HT1080 (cell line): ENCODE measurements around the gene TBC1D9. TPM values are rescaled to one million over a fixed set of nuclear protein-coding genes. Genes with fewer than 3 reads are reported as not detected.

Experiments
- DNase-seq: peaks from one replicate; pipeline ENCODE4 v3.0.0-alpha.2; 2015; ENCODE audit warnings: low read depth
- total RNA-seq: library from RNA; depleted of rRNA; stranded (reverse); fragments of >200 nt; shearing (Covaris generic); gene quantifications from 2 replicates; pipeline ENCODE4 v1.2.3, GENCODE V29; 2014

TBC1D9 gene
- total RNA-seq, 1 experiment from 2014 or later, result 28.2 TPM

DNA sequence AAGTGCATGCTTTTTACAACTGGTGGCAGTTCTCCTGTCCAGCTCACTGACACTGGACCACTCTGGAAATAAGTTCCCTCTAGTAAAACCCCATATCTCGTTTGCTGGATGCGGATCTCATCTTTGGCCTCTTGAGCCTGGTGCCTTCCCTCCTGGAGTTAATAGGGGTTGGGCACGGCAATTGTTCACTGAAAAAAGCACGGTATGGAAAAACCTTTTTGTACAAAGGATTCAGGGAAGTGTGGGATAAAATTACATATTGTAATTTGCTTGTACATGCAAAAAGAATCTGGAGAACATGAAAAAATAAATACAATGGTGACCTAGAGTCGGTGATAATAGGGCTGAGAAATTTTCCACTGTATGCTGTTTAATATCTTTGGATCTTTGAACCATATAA, 30.6 kb downstream of the TBC1D9 start:
- no peak for DNase-seq

DNA sequence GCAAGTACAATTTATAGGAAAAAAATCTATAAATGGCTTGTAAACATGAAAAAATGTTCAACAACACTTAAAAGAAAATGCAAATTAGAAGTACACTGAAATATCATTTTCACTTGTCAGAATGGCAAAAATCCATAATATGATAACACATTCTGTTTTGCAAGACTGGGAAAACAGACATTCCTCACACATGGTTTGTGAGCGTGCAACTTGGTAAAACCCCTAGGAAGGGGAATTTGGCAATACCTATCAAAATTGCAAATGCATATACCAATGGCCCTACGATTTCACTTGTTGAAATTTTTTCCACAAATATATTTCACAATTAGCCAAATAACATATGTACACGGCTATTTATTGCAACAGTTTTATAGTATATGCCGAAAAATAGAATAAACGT, 31.4 kb downstream of the TBC1D9 start:
- DNase-seq, result no peak

DNA sequence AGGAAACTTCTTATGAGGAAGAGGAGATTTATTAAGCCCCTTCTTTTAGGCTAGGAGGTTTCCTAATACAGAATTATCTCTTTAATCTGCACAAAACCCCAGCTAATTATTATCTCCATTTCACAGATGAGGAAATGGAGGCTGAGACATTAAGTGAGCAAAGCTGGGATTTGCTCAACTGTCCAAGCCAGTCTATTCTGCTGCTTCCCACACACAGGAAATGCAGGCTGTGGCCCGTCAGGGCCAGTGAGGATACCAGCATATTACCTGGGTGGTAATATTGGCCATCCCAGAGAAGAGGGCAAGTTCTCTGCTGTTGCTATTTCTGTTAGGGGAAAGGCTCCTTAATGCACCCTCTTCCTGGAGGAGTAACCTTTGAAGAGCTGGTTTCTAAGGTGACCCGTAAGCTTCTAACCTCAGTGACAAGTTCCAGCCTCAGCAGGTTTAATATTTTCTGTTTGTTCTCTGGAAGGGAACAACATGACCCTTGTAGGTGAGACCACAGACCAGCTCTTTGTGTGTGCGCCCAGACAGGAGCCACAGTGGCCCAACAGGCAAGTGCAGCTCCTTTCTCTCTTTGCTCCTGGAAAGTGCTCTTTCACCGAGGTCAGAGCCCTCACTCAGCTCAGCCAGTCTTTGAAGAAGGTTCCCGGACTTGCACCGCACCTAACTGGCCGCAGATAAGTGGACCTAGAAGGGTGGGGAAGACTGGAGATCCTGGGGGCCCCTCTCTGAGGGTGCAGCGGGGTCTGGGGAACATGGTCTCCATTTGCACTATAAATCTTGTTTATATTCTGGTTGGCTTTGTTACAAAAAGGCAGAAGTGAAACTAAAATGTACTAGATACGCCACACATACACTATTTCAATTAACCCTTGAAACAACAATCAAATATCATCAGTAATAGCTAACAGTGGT, 35.5 kb downstream of the TBC1D9 start:
- no peak for DNase-seq

DNA sequence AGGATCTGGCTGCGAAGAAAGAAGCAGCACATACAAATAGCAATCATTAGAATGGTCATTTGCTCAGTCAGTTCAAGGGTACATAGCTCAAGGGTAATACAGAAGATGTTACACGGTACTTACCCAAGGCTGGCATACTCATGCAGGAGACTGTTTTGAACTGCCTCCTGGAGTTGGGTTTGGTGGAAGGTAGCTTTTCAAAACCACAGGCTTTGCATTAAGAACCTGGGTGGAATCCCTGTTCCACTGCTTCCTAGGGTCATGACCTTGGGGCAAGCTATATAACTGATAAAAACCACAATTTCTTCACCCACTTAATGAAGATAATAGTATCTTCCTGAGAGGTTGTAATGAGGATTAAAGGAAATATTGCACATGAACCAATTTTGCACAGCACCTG, 36.5 kb downstream of the TBC1D9 start:
- no peak for DNase-seq

DNA sequence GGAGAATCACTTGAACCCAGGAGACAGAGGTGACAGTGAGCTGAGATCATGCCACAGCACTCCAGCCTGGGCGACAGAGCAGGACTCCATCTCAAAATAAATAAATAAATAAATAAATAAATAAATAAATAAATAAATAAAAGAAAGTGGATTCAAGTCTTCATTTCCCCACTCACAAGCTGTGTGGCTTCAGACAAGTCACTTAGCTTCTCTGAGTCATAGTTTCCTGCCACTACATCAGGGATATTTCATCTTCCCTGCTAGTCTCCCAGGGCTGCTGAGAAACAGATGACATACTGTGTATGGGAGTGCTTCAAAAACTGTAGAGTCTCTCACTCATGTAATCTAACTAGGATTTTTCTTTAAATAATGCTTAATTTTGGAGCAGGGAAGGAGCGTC, 37.2 kb downstream of the TBC1D9 start:
- peak; percentile 46 for DNase-seq

DNA sequence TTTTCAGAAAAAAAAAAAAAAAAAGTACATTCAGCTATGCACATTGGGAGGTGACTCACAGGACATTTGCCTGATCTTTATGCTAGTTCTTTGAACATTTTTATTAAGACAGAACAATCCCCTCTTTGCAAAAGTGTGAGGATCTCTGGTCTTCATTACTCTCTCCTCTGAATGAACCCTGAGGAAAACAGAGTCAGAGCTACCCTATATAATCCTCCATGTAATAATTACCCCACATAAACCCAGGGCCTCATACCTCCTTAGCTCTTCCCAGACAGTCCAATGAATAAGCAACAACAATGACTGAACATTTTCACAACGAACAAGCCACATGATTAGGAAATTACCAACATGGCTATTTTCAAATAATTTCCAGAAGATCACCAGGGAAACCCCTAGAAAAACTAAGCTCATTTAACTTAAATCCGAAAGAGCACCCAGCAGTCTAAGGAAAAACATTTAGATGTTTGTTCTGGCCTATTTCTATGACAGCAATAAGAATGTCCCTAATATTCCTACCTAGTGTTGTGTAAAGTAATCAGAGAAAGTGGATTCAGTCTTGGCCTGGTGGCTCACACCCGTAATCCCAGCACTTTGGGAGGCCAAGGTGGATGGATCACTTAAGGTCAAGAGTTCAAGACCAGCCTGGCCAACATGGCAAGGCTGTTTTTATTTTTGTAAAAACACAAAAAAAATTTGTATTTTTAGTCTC, 37.8 kb downstream of the TBC1D9 start:
- peak; percentile 60 for DNase-seq

DNA sequence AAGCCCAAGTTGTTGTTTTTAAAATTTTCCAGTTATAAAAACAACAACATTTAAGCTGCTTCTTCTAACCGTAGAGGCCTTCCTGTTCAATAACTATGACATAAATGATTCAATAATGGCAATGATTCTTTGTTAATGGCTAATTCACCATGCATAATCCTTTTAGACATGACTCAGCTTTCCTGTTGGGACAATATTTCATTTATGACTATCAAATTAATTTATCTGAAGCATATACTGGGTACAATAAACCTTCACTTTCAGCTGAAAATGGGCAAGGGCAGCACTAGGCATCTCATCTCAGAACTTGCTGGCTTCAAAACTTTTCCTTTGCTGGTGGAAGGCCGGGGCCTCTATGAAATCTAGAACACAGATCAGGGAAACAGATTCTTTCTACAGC, 38.9 kb downstream of the TBC1D9 start:
- no peak for DNase-seq

DNA sequence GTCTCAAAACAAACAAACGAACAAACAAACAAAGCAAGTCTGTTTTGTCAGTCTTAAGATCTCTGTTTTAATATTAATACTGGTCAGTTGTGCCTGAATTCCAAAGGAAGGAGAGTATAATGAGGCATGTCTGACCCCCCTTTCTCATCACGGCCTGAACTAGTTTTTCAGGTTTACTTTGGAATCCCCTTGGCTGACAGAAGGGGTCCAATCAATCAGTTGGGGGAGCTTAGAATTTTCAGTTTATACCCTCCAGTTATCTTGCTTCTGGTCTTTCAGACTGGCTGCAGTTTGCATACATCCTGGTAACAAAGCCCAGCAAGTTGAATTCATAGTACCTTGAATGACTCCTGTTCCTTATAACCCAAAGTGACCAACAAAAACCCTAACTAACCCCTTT, 41.1 kb downstream of the TBC1D9 start:
- no peak for DNase-seq

DNA sequence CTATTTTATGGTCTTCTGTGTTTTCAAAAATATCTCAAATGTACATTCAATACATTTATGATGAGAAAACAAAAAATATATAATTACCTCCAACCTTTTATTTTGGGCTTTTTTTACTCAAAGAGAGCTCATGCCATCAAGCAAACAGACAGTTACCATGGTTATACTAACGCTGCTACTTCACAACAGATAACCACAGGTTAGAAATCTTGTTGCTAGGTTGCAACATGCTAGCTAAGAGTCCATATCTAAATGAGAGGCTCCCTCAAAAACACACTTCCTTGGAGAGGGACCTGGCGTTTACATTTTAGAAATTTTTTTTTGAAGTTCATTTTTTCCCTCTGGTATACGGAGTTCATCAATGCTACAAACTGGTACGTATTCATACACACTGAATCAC, 44.3 kb downstream of the TBC1D9 start:
- DNase-seq, result no peak

DNA sequence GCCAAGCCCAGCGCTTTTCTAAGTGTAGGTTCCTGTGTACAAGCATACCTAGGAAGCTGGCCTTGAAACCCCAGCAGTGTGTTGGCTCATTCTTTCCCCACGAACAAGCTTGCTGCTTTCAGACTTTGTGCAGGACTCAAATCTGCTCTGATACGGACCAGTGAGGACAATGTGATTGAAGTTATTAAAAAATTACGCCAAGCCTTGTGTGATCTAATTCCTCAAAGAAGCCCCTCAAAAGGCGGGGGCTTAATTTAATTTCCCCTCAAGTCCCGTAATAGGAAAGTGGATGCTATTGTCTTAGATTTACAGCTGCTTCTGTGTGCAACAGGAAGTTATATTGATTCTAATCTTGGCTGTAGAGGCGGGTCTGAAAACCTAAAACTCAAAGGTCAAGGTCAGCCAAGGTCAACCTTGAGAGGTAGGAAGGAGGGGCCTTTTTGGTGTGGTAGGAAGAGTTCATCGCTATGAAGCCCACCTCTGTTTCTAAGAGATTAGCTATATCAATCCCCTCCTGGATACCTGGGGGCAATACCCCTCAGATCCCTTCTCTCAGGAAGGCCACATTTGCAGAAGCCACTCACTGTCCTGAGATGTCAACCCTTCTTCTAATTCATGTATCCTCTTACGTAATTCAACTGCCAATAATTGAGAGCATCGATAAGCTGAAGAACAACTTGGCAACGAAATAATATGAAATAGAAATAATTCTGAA, 45.1 kb downstream of the TBC1D9 start:
- DNase-seq, result no peak

DNA sequence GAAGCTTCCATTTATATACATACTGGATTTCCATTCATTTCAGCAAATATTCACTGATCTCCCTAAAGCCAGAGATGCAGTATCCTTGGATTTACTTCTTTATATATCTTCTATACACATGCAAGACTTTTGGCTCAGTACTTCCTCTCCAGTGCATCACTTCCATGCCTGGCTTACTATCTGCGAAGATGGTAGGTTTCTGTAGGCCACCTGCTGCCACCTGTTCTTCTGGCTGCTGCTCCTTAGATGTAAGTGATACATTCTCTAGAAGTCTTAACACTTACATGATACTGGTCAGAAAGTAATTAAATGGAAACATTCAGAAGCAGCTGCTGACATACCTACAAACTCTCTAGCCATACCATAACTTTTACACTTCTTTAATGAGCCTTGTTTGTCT, 48.9 kb downstream of the TBC1D9 start:
- DNase-seq, result no peak

DNA sequence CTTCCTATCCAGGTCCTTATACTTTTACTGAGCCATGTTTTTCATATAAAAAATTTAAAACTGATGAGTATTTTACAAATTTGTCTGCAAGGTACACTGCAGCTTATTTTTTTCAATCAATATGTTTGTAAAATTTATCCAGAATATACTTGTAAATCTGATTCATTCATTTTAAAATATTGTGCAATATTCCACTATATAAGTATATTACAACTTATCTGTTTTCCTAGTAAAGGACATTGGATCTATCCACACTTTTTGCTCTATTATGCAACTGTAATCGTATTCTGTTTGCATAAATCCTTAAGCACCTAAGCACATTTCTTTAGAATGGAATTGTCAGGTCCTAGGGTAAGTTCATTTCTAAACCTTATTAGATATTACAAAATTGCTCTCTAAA, 49.5 kb downstream of the TBC1D9 start:
- no peak for DNase-seq

DNA sequence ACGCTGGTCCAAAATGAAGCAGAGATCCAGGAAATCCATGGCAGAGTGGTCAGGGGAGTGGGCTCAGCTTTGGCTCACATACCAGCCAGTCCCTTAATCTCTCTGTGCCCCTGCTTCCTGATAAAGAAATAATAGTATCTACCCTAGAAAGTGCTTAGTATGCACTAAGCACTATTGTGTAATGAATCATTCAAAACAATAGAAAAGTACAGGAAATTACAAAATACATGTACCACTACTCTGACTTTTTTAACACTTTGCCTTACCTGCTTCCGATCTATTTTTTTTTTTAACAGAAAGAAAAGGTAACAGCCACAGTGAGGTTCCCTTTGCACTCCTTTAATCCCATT, 49.9 kb downstream of the TBC1D9 start:
- no peak for DNase-seq

DNA sequence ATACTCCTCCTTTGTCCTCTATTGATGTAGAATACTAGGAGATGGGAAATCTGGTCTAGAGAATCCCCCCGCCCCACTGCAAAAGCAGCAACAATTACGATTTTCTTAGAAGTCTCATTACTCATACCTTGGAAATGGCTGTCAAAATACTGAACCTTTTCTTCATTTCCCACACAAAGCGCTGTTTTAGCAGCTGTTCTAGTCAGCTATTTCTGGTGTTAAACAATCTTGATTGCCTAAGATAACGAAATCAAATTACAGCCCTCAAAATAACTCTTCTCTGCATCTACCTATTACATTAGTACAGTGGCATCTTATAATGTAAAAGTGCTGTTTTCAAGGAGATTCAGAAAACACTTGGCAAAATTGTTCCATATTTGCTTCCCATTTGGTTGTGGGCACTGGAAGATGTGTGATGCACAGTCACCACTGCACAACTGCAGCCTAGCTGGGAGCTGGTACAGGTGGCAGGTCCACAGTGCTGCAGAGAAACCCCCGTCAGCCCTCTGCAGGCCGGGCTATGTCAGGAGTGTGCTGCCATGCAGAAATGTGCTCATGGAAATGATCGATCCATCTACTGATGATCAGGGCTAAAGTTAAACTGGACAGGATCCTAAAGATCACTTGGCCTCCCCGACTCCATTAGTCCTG, 50.4 kb downstream of the TBC1D9 start:
- no peak for DNase-seq

DNA sequence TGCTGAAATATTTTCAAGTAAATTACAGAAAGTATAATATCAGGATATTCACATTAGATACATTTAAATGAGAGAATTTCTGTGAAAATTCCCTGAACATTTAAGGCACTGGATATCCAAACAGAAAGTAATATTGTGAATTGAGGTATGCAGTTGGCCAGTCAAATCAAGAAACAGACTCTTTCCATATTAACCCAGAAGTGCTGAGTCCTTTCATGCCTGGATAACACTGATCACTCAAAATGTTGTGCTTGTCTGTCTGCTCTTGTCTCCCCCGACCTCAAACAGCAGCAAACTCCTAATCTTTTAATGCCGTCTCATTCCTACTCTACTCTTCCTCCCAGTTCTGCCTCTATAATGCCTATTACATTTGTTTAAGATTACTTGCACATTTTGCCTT, 51.2 kb downstream of the TBC1D9 start:
- DNase-seq, result no peak

DNA sequence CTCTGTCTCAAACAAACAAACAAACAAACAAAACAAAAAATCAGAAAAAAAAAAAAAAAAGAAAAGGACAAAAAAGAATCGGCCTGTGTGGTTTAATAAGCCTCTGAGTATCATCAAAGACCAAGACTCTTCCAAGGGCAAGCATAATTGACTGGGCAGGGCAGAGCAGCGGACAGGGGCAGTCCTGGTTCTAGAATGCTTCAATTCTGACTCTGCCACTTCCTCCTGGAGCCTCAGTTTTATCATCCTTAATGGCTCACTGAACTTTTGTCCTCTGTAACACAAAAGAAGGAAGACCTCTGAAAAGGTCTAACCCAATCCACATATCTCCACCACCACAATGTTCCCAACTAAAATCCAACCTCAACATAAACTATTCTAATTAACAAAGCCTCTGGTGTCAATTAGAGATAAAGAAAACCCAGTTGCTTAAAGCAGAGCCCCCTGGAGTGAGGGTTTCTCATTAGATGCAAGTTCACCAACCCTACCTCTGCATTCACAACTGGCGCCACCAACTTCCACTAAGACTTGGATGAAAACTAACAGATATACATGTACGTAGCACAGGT, 51.7 kb downstream of the TBC1D9 start:
- no peak for DNase-seq

DNA sequence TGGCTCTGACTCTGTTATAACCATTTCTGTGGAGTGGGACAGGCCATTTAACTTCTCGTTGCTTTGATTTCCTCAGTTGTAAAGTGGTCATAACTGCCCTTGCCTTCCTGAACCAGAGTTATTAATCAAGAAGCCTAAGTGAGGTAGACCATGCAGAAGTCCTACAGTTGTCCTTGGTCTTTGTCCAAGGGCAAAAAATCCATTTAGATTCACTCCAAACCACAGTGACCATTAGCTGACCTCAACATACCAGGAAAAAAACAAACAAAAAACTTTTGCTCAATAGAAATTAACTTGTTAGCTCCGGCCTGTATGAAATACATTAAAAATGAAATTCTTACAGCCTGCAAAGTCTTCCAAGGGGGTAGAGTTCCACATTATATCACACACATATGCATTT, 52.7 kb downstream of the TBC1D9 start:
- no peak for DNase-seq

DNA sequence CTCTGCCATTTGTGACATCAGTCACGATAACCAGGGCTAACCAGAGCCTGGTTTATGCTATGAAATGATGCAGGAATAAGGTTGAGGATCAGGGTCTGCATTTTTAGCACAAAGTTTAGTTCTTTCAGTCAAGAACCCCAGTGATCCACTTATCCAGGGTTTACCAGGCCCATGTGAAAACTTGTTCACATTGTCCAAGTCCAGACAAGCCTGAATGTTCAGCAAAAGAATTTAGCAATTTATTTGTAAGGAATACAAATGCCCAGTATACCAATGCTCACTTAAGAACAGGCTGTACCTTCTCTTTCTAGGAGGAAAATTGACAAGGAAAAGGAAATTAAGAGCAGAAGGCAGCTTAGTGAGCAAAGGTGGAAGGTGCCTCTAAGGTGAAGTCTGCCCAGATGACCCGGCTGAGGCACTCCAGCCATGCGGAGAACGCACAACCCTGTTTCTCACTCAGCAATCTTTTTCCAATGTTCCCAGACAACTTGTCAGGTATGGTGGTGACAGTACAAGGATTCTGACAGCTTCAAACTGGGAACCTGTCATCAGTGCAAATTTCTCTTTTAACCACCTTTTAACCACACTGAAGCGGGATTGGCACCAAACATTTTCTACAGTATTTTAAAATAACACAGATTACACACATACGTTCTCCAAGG, 54.0 kb downstream of the TBC1D9 start:
- no peak for DNase-seq

DNA sequence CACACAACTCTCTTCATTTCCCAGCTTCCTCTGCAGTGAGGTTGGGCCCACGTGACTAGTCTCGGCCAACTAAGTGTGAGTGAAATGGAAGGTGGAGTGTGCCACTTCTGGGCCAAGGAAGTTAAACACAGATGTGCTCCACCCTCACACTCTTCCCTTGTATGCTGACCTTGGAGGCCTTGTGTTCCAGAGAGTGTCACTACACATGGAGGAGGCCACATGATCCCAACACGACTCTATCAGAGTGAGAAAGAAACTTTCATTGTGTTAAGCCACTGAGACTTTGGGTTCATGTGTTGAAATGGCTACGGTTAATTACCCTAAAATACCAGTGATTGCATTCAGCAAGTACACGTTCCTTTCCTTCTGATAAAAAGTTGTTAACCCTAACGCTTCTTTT, 55.1 kb downstream of the TBC1D9 start:
- no peak for DNase-seq

DNA sequence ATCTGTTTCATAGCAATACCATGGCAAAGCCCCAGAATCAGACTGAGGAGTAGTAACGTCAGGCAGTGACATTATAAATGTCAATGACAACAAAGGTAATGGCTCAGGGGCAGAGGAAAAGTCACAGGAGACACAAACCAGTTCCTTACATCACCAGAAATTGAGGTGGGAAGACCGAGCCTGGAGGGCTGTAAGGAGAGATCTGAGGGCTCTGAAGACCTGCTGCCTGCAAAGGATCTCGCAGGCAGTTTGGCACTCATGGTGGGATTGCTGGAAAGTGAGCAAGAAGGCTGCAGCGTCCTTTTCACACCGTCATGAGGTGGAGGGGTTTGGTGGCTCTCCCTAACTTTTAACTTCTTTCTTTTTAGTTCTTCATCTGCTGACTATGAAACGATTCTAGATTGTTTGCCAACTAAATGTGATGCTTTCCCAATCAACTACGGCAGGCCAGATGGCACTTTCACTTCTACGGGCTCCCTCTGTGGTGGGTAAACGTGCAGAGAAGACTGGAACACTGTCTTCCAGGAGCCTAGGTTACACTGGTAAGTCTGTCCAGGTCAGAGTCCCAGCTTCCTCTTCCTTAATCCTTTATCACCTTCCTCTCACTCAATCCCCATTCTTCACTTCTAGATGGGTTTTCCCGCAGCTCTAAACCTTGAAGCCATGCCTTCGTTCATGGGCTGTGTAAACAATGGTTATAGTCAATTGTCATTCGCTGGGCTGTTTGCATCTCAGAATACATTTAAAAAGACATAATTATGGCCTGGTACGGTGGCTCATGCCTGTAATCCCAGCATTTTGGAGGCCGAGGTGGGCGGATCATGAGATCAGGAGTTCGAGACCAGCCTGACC, 58.2 kb downstream of the TBC1D9 start:
- DNase-seq, result no peak
